HG03571 (cell line): ENCODE measurements around the gene DOHH.

Experiments
- ATAC-seq: cut with Tn5 transposase; IDR thresholded peaks from one replicate; pipeline ENCODE4 v1.9.1; 2021; ENCODE audit not compliant: unreplicated experiment

The DOHH gene

GRCh38 chr19:3443840-3444694 lies 56.4 kb downstream of the DOHH start:
- ATAC-seq: no peak

DNA sequence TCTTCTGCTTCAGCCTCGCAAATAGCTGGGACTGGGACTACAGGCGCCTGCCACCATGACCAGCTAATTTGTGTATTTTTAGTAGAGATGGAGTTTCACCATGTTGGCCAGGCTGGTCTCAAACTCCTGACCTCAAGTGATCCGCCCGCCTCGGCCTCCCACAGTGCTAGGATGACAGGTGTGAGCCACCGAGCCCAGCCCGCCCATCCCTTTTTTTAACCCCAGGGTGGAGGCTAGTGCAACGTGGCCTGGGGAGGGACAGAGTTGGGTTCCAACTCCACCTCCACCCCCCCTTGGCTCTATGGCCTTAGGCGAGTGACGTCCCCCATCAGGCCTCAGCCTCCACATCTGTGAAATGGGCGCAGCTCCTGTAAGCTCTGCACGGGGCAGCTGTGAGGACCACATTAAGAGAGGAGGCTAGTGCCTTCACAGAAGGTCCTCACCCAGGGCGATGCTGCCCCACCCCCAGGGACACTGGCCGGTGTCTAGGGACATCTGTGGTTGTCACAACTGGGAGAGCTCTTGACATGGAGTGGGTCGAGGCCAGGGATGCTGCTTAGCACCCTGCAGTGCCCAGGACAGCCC lies 57.9 kb downstream of the DOHH start:
- ATAC-seq: no peak

DNA sequence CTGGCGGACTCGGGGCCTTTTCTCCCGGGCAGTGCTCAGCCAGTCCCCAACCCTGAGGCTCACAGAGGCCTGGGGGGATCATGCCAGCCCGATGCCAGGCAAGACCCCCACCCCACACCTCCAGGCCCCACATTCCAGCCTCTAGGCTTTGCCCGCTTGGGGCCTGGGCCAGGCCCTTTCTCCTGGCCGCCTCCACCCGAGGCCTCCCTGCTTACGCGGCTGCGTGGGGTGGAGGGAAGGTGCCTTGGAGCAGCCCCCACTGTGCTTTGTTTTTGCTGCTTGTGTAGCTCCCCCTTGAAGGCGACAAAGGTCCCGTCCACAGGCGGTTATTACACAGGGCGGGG lies 58.5 kb downstream of the DOHH start:
- ATAC-seq: no peak

DNA sequence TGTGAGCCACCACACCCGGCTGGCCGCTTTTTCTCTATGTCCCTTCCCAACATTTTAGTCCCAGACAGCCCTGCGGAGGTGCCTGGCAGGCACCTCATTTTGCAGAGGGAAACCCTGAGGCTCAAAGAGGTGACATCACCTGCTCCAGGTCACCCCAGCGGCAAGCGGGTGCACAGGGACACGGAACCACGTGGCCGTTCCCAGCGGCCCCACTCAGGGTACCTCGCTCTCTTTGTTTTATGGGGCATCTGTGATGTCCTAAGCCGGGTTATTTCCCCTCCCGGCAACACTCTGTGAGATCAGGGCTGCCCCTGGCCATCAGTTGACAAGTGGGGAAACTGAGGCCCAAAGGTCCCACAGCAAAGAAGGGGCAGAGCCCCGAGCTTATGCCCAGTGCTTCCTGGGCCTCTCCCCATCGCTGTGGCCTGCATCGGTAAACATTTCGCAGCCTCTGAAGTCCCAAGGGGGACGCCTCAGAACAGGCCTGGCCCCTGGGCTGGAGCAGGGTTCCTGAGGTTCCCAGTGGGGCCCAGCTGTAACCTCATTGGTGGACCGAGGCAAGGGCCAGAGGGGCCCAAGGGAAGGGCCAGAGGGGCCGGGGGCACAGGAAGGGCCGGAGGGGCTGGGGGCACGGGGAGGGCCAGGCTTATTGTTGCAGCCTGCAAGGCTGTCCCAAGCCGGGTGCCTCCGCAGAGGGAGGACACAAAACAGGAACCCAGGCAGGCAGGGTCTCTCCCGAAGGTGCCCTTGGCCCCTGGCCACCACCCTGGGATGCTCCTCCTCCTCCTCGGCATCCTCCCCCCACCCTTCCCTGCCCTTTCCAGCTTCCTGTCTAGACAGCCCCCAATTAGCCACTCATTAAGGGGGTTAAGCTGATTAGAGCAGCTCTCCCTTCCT lies 59.1 kb downstream of the DOHH start:
- no peak for ATAC-seq
